ENCODE data around the gene ENKD1.

DNA sequence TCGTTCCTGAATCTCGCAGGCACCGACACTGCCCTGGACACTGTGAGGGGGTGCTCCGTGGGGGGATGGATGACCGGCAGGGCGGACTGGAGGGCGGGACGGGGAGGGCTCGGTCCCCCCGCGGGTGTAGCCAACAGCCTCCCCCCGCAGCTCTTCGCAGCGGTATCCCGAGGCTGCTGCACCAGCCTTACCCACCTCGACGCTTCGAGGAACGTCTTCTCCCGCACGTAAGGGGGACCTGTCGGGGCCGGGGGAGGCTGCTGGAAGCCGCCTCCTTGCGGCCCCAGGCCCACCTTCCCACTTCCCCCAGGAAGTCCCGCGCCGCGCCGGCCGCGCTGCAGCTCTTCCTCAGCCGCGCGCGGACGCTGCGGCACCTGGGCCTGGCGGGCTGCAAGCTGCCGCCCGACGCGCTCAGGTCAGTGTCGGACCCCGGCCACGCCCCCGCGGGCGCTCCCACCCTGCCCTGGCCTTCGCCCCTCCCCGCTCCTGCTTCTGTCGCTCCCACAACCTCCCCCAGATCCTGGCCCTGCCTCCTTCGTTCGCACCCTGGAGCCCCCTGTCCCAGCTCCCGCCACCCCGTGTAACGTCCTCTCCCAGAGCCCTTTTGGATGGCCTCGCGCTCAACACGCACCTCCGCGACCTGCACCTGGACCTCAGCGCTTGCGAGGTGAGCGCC lies 18.3 kb downstream of the ENKD1 start:
- TF ChIP-seq, protein P1, sequence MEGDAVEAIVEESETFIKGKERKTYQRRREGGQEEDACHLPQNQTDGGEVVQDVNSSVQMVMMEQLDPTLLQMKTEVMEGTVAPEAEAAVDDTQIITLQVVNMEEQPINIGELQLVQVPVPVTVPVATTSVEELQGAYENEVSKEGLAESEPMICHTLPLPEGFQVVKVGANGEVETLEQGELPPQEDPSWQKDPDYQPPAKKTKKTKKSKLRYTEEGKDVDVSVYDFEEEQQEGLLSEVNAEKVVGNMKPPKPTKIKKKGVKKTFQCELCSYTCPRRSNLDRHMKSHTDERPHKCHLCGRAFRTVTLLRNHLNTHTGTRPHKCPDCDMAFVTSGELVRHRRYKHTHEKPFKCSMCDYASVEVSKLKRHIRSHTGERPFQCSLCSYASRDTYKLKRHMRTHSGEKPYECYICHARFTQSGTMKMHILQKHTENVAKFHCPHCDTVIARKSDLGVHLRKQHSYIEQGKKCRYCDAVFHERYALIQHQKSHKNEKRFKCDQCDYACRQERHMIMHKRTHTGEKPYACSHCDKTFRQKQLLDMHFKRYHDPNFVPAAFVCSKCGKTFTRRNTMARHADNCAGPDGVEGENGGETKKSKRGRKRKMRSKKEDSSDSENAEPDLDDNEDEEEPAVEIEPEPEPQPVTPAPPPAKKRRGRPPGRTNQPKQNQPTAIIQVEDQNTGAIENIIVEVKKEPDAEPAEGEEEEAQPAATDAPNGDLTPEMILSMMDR (conservative IDR thresholded peaks at IDR 0.05; ENCODE audit: low read depth, low read length): no peak
- no peak for TF ChIP-seq RCOR1 (IDR thresholded peaks at IDR 0.05; ENCODE audit: insufficient replicate concordance, low read length)
- TF ChIP-seq NFE2L2 (IDR thresholded peaks at IDR 0.05; ENCODE audit: low read depth, low read length): no peak
- no peak for TF ChIP-seq POLR2A (IDR thresholded peaks at IDR 0.05; ENCODE audit: low read depth, low read length)
- TF ChIP-seq RAD21 (IDR thresholded peaks at IDR 0.05; ENCODE audit: low read length): no peak
- TF ChIP-seq MAZ (IDR thresholded peaks at IDR 0.05; ENCODE audit: borderline replicate concordance, low read depth, low read length): no peak
- no peak for TF ChIP-seq FOS (IDR thresholded peaks at IDR 0.05; ENCODE audit: low read depth, low read length)
- TF ChIP-seq MXI1 (IDR thresholded peaks at IDR 0.05; ENCODE audit: borderline replicate concordance, low read depth, low read length): no peak
- TF ChIP-seq CEBPB (IDR thresholded peaks at IDR 0.05; ENCODE audit: low read depth, low read length): no peak
- TF ChIP-seq RFX5 (IDR thresholded peaks at IDR 0.05; ENCODE audit: low read depth, low read length): no peak
- no peak for TF ChIP-seq BHLHE40 (IDR thresholded peaks at IDR 0.05; ENCODE audit: low read depth, low read length)
- no peak for TF ChIP-seq MAFK (IDR thresholded peaks at IDR 0.05; ENCODE audit: low read depth, low read length)
